Measurements from ENCODE around the gene GMPS. TPM values are rescaled to one million over a fixed set of nuclear protein-coding genes. Genes with fewer than 3 reads are reported as not detected.

The GMPS gene
- total and polyA plus RNA-seq, 10 of the 15 experiments (the other 5 are each of a cell fraction or from before 2014, with no cell fraction given) = 33.2 to 143 (median 79.0) TPM

DNA sequence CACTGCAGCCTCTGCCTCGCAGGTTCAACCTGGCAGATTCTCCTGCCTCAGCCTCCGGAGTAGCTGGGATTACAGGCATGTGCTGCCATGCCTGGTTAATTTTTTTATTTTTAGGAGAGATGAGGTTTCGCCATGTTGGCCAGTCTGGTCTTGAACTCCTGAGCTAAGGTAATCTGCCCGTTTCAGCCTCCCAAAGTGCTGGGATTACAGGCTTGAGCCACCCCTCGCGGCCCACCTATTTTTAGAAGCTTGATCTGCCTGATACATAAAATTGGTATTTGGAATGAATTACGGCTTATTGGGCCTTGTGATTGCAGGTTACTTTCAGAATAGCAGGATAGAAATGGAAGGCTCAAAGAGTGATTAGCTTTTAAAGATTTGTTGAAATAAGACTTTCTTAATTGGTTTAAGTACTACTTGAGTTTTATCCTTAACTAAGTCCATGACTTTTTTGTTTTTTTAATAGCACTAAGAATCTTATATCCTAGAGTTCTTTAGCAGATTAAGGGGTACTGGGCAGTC is 25.0 kb downstream of the GMPS start:
- Histone ChIP-seq H3K9me3 (replicated peaks; ENCODE audit: control insufficient read depth, insufficient read depth, low read length) (no peaks in the 10 kb centered on the region), H2AFZ (ENCODE audit: control insufficient read depth, low read depth, low read length) (no peak overlapping the region), H3K9ac (ENCODE audit: control insufficient read depth, insufficient read depth, low read length) (no peak overlapping the region), H3K4me1 (ENCODE audit: control insufficient read depth, insufficient read depth, low read length) (no peaks in the 10 kb centered on the region), H3K36me3 (ENCODE audit: control insufficient read depth in 2 of 2, insufficient read depth in 2 of 2, low read length in 1 of 2) (peaks cover 0 to 28% of the 10 kb centered on the region in 2 experiments; a peak in 3 of 4 replicates), H3K27me3 (replicated peaks in 1 of 2; ENCODE audit: control insufficient read depth in 2 of 2, insufficient read depth in 2 of 2, low read length in 1 of 2) (no peaks in the 10 kb centered on the region), H3K4me3 (no peak overlapping the region), H3K4me2 (ENCODE audit: control insufficient read depth, insufficient read depth) (no peak overlapping the region), H3K27ac (ENCODE audit: control insufficient read depth, insufficient read depth) (no peak overlapping the region), H4K20me1 (ENCODE audit: control insufficient read depth, insufficient read depth) (no peaks in the 10 kb centered on the region), H3K79me2 (ENCODE audit: control insufficient read depth, insufficient read depth, low read length) (peaks cover 19% of the 10 kb centered on the region)
- intact Hi-C loops (cut with micrococcal nuclease; ENCODE audit: unreplicated experiment) (no loop called here), in situ Hi-C loops (cut with MboI) (no loop called here)
- 90% methylated on average over 7 of the region's 7 CpGs for WGBS (ENCODE audit: insufficient coverage, insufficient replicate concordance, low lambda C conversion rate, missing lambda C conversion rate)
- DNase-seq (ENCODE audit: low read depth, low spot score) (no peak), FAIRE-seq (no peak), ATAC-seq (no peak)
- ChIA-PET POLR2A (no interaction called here), CTCF (interaction anchor here (1.6 kb wide), 1 partner anchor 9 kb away, joined by 3 read pairs; no protein-coding TSS in a partner anchor), SMC1A (ENCODE audit: uncharacterized antibody, unreplicated experiment) (interaction anchor here (0.7 kb wide), 1 partner anchor 89 kb away, joined by 3 read pairs; the partner anchor contains the start of gene C3orf33), RAD21 (ENCODE audit: unreplicated experiment) (interaction anchor here (1.1 kb wide), 1 partner anchor 89 kb away, joined by 3 read pairs; no protein-coding TSS in a partner anchor)
- TF ChIP-seq POU2F2 (IDR thresholded peaks at IDR 0.05; ENCODE audit: borderline replicate concordance, low read depth, low read length) (no peak), SPI1 (IDR thresholded peaks at IDR 0.05; ENCODE audit: borderline replicate concordance, insufficient read depth, low read depth, low read length) (no peak), FOXM1 (IDR thresholded peaks at IDR 0.05; ENCODE audit: low read depth, low read length) (no peak), MYC (IDR thresholded peaks at IDR 0.05; ENCODE audit: insufficient read depth, insufficient read length, insufficient replicate concordance, low read length, severe bottlenecking) (no peak), RUNX3 (IDR thresholded peaks at IDR 0.05; ENCODE audit: low read length) (no peak), BCL3 (IDR thresholded peaks at IDR 0.05; ENCODE audit: borderline replicate concordance, insufficient read depth, low read depth, low read length, poor library complexity, severe bottlenecking) (no peak), RCOR1 (conservative IDR thresholded peaks at IDR 0.05; ENCODE audit: low read depth, low read length) (no peak), SREBF2 (IDR thresholded peaks at IDR 0.05; ENCODE audit: low read length) (no peak), RFX5 (IDR thresholded peaks at IDR 0.05; ENCODE audit: low read depth, low read length) (no peak), BHLHE40 (IDR thresholded peaks at IDR 0.05; ENCODE audit: borderline replicate concordance in 1 of 2, low read depth in 2 of 2, low read length in 1 of 2) (no peak), CBFB (IDR thresholded peaks at IDR 0.05; ENCODE audit: low read depth) (no peak), IRF4 (IDR thresholded peaks at IDR 0.05; ENCODE audit: low read depth, low read length) (no peak)
- no TSS peak for BruUV-seq (replicated peaks)

Measured in GM12878 (cell line).